ENCODE measurements around the gene KSR1. TPM values are rescaled to one million over a fixed set of nuclear protein-coding genes. Genes with fewer than 3 reads are reported as not detected.
"Not testable (repeated sequence)": the region's sequence is repeated elsewhere in the genome, so short reads cannot be mapped to it uniquely, and the experiment has no call there.

Gene KSR1
- total RNA-seq, 1 experiment from 2014 or later: 41.7 TPM

GRCh38 chr17:27640790-27641189 is 184.5 kb downstream of the KSR1 start:
- H3K9me3 ChIP-seq (ENCODE audit: low read depth, low read length, poor library complexity, severe bottlenecking): no peaks in the 10 kb centered on the region
- CTCF ChIA-PET: no interaction called here
- no peak overlapping the region for H3K27ac ChIP-seq (ENCODE audit: low read depth, low read length, poor library complexity, severe bottlenecking)
- H3K36me3 ChIP-seq (ENCODE audit: insufficient read depth, low read length, poor library complexity, severe bottlenecking): no peaks in the 10 kb centered on the region
- DNase-seq (ENCODE audit: low spot score): no peak
- no peaks in the 10 kb centered on the region for H3K27me3 ChIP-seq (replicated peaks; ENCODE audit: insufficient read depth, low read depth, low read length, poor library complexity)
- POLR2A ChIA-PET (ENCODE audit: low non-redundant PET): no interaction called here
- intact Hi-C loops (cut with micrococcal nuclease; ENCODE audit: unreplicated experiment): no loop called here
- TF ChIP-seq EZH2 (IDR thresholded peaks at IDR 0.05; ENCODE audit: borderline replicate concordance, low read depth, low read length, poor library complexity, severe bottlenecking): no peak
- TF ChIP-seq, protein P1, sequence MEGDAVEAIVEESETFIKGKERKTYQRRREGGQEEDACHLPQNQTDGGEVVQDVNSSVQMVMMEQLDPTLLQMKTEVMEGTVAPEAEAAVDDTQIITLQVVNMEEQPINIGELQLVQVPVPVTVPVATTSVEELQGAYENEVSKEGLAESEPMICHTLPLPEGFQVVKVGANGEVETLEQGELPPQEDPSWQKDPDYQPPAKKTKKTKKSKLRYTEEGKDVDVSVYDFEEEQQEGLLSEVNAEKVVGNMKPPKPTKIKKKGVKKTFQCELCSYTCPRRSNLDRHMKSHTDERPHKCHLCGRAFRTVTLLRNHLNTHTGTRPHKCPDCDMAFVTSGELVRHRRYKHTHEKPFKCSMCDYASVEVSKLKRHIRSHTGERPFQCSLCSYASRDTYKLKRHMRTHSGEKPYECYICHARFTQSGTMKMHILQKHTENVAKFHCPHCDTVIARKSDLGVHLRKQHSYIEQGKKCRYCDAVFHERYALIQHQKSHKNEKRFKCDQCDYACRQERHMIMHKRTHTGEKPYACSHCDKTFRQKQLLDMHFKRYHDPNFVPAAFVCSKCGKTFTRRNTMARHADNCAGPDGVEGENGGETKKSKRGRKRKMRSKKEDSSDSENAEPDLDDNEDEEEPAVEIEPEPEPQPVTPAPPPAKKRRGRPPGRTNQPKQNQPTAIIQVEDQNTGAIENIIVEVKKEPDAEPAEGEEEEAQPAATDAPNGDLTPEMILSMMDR (conservative IDR thresholded peaks at IDR 0.05; ENCODE audit: low read depth, low read length): no peak
- no peak overlapping the region for H3K4me3 ChIP-seq (ENCODE audit: low read depth, low read length, poor library complexity, severe bottlenecking)
- no peaks in the 10 kb centered on the region for H3K4me1 ChIP-seq (ENCODE audit: insufficient read depth, low read length, poor library complexity, severe bottlenecking)
- no TSS peak for BruUV-seq (replicated peaks)

- Histone ChIP-seq H3K36me3 (ENCODE audit: insufficient read depth, low read length, poor library complexity, severe bottlenecking) (no peaks in the 10 kb centered on the region), H3K4me3 (ENCODE audit: low read depth, low read length, poor library complexity, severe bottlenecking) (no peak overlapping the region), H3K4me1 (ENCODE audit: insufficient read depth, low read length, poor library complexity, severe bottlenecking) (no peaks in the 10 kb centered on the region), H3K9me3 (ENCODE audit: low read depth, low read length, poor library complexity, severe bottlenecking) (no peaks in the 10 kb centered on the region), H3K27me3 (replicated peaks; ENCODE audit: insufficient read depth, low read depth, low read length, poor library complexity) (no peaks in the 10 kb centered on the region), H3K27ac (ENCODE audit: low read depth, low read length, poor library complexity, severe bottlenecking) (no peak overlapping the region)
- no peak for TF ChIP-seq EZH2 (IDR thresholded peaks at IDR 0.05; ENCODE audit: borderline replicate concordance, low read depth, low read length, poor library complexity, severe bottlenecking)
- TF ChIP-seq, protein P1 (conservative IDR thresholded peaks at IDR 0.05; ENCODE audit: low read depth, low read length): no peak
- intact Hi-C loops (cut with micrococcal nuclease; ENCODE audit: unreplicated experiment): no loop called here
- no TSS peak for BruUV-seq (replicated peaks)
- no peak for DNase-seq (ENCODE audit: low spot score)
- ChIA-PET CTCF (no interaction called here), POLR2A (ENCODE audit: low non-redundant PET) (no interaction called here)
These were observed 188.3 kb downstream of the KSR1 start for GRCh38 chr17:27644586-27644985.

GRCh38 chr17:27645621-27646020 is 189.4 kb downstream of the KSR1 start:
- H3K4me1 ChIP-seq (ENCODE audit: insufficient read depth, low read length, poor library complexity, severe bottlenecking); H3K4me3 ChIP-seq (ENCODE audit: low read depth, low read length, poor library complexity, severe bottlenecking); POLR2A ChIA-PET (ENCODE audit: low non-redundant PET); intact Hi-C loops (cut with micrococcal nuclease; ENCODE audit: unreplicated experiment); BruUV-seq (replicated peaks); H3K9me3 ChIP-seq (ENCODE audit: low read depth, low read length, poor library complexity, severe bottlenecking); H3K27me3 ChIP-seq (replicated peaks; ENCODE audit: insufficient read depth, low read depth, low read length, poor library complexity); CTCF ChIA-PET; DNase-seq (ENCODE audit: low spot score); H3K27ac ChIP-seq (ENCODE audit: low read depth, low read length, poor library complexity, severe bottlenecking); H3K36me3 ChIP-seq (ENCODE audit: insufficient read depth, low read length, poor library complexity, severe bottlenecking): not testable (repeated sequence)

DNA sequence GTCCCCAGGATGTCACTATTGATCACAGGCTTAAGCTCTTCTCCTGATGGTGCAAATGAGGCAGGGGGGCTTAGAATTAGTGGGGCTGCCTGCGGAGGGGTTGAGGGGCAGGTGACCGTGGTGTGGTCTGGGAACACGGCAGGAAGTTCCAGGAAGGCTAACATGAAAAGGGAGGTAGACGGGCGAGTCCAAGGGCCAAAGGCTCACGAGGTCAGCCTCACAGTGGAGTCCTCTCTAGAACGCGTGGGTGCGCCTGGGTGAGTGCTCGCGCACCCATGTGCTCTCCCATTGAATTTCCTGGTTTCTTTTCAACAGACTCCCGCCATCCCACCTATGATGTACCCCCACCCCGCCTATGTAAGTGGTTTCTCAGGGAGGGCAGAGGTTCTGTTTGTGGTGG is 190.0 kb downstream of the KSR1 start:
- Histone ChIP-seq H3K9me3 (ENCODE audit: low read depth, low read length, poor library complexity, severe bottlenecking) (no peaks in the 10 kb centered on the region), H3K4me1 (ENCODE audit: insufficient read depth, low read length, poor library complexity, severe bottlenecking) (no peaks in the 10 kb centered on the region), H3K27me3 (replicated peaks; ENCODE audit: insufficient read depth, low read depth, low read length, poor library complexity) (no peaks in the 10 kb centered on the region), H3K4me3 (ENCODE audit: low read depth, low read length, poor library complexity, severe bottlenecking) (no peak overlapping the region), H3K27ac (ENCODE audit: low read depth, low read length, poor library complexity, severe bottlenecking) (no peak overlapping the region), H3K36me3 (ENCODE audit: insufficient read depth, low read length, poor library complexity, severe bottlenecking) (no peaks in the 10 kb centered on the region)
- CTCF ChIA-PET: no interaction called here
- intact Hi-C loops (cut with micrococcal nuclease; ENCODE audit: unreplicated experiment): no loop called here
- TF ChIP-seq EZH2 (IDR thresholded peaks at IDR 0.05; ENCODE audit: borderline replicate concordance, low read depth, low read length, poor library complexity, severe bottlenecking): no peak
- TF ChIP-seq, protein P1 (conservative IDR thresholded peaks at IDR 0.05; ENCODE audit: low read depth, low read length): no peak
- DNase-seq (ENCODE audit: low spot score): no peak
- POLR2A ChIA-PET (ENCODE audit: low non-redundant PET): no interaction called here
- no TSS peak for BruUV-seq (replicated peaks)
